HL-60 (cell line): ENCODE results near the gene ARSG.

Source experiments
- DNase-seq, 2 experiments: peaks; one replicate each; pipeline ENCODE4 v3.0.0-alpha.2; 2010 to 2020; ENCODE audit warnings: low read depth in 1 of 2, low spot score in 1 of 2
- H3K27ac ChIP-seq: fragments of 250-450 bp; sonication (Bioruptor Pico); replicated peaks from 2 replicates; pipeline ENCODE4 v1.5.1; 2020; ENCODE audit warnings: mild to moderate bottlenecking, moderate library complexity
- H3K27me3 ChIP-seq: fragments of 250-450 bp; sonication (Bioruptor Pico); 2 replicates; pipeline ENCODE4 v1.5.1; 2021; ENCODE audit warnings: mild to moderate bottlenecking, moderate library complexity; ENCODE audit not compliant: insufficient read depth, poor library complexity, severe bottlenecking
- H3K4me3 ChIP-seq: replicated peaks from 2 replicates; pipeline ENCODE4 v1.5.1; 2011; ENCODE audit warnings: mild to moderate bottlenecking, control low read depth, low read length; ENCODE audit not compliant: insufficient read depth
- GABPA ChIP-seq: IDR thresholded peaks from 2 replicates; pipeline ENCODE4 v1.6.1; 2012; ENCODE audit warnings: low read depth
- POLR2AphosphoS5 ChIP-seq: IDR thresholded peaks from 2 replicates; pipeline ENCODE4 v1.6.1; 2012; ENCODE audit warnings: low read depth
- SPI1 ChIP-seq: IDR thresholded peaks from 2 replicates; pipeline ENCODE4 v1.6.1; 2012; ENCODE audit warnings: low read depth, mild to moderate bottlenecking, borderline replicate concordance
- long read RNA-seq: library from polyadenylated mRNA; unstranded; transcript quantifications from one replicate; pipeline ENCODE4 v2.0.0, GENCODE V29; 2020
- TF ChIP-seq, protein P1 (sequence below): IDR thresholded peaks from one replicate; pipeline ENCODE4 v1.5.1; 2011; ENCODE audit warnings: low read length, control low read depth, inconsistent platforms; ENCODE audit not compliant: insufficient read depth
- TF ChIP-seq, protein P2 (sequence below): IDR thresholded peaks from 2 replicates; pipeline ENCODE4 v1.6.1; 2012; ENCODE audit warnings: low read depth; ENCODE audit not compliant: insufficient replicate concordance

The ARSG gene
- long read RNA-seq, full-length matches to known transcripts: 11 of 64 reads
- long read RNA-seq, partial matches to known transcripts: 9 of 64 reads
- long read RNA-seq, other reads (novel, unspliced or antisense): 44 of 64 reads

DNA sequence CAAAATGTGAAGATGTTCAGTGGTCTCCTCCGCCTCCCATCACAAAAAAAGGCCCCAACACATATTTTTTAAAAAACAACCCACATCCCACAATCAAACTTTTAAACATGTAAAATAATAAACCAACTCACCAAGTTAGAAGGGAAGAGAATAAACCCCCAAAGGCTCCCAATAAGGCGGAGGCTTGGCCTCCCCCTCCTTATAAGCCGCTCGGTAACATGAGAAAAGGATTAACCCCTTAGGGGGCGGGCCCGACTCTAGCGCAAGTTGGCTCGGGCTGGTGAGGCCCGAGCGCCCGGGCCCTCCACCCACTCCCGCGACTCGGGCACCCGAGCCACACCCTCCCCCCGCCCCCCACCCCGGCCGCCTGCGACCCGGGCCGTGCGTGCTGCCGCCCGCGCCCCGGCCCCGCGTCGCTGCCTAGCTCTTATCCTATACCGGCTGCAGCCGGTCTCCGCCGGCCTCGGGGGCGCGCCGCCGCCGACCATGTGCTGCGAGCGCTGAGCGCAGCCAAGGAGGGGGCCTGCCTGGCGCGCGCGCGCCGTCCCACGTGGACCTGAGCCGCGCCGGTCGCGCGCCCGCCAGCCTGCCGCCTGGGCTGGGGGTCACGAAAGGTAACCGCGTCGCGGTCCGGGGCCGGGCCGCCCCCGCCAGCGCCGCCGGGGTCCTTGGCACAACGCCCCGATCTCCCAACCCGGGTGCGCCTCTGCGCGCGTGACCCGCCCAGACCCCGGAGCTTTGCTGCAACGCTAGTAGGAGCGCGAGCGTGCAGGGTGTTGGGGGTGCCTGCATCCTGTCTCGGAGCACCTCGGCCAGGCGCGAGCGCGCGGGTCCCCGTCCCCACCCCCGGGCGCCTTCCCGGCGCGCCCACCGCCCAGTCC lies at the start of gene ARSG, which contains the start of gene SLC16A6:
Gene ARSG, plus strand, starts transcription at position 541 of the 881 bp plus-strand sequence. CDS start 15,999 bp downstream, outside the sequence.
Gene SLC16A6, minus strand, starts transcription at position 173 of the 881 bp plus-strand sequence. CDS start 12,807 bp downstream, outside the sequence.
- Histone ChIP-seq H3K27me3 (no peaks in the 10 kb centered on the region), H3K27ac (peak within 1 kb of the TSS; percentile 90), H3K4me3 (peak within 1 kb of the TSS; percentile 59)
- TF ChIP-seq, protein P1, sequence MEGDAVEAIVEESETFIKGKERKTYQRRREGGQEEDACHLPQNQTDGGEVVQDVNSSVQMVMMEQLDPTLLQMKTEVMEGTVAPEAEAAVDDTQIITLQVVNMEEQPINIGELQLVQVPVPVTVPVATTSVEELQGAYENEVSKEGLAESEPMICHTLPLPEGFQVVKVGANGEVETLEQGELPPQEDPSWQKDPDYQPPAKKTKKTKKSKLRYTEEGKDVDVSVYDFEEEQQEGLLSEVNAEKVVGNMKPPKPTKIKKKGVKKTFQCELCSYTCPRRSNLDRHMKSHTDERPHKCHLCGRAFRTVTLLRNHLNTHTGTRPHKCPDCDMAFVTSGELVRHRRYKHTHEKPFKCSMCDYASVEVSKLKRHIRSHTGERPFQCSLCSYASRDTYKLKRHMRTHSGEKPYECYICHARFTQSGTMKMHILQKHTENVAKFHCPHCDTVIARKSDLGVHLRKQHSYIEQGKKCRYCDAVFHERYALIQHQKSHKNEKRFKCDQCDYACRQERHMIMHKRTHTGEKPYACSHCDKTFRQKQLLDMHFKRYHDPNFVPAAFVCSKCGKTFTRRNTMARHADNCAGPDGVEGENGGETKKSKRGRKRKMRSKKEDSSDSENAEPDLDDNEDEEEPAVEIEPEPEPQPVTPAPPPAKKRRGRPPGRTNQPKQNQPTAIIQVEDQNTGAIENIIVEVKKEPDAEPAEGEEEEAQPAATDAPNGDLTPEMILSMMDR: no peak
- TF ChIP-seq POLR2AphosphoS5: no peak
- TF ChIP-seq SPI1: no peak
- TF ChIP-seq, protein P2, sequence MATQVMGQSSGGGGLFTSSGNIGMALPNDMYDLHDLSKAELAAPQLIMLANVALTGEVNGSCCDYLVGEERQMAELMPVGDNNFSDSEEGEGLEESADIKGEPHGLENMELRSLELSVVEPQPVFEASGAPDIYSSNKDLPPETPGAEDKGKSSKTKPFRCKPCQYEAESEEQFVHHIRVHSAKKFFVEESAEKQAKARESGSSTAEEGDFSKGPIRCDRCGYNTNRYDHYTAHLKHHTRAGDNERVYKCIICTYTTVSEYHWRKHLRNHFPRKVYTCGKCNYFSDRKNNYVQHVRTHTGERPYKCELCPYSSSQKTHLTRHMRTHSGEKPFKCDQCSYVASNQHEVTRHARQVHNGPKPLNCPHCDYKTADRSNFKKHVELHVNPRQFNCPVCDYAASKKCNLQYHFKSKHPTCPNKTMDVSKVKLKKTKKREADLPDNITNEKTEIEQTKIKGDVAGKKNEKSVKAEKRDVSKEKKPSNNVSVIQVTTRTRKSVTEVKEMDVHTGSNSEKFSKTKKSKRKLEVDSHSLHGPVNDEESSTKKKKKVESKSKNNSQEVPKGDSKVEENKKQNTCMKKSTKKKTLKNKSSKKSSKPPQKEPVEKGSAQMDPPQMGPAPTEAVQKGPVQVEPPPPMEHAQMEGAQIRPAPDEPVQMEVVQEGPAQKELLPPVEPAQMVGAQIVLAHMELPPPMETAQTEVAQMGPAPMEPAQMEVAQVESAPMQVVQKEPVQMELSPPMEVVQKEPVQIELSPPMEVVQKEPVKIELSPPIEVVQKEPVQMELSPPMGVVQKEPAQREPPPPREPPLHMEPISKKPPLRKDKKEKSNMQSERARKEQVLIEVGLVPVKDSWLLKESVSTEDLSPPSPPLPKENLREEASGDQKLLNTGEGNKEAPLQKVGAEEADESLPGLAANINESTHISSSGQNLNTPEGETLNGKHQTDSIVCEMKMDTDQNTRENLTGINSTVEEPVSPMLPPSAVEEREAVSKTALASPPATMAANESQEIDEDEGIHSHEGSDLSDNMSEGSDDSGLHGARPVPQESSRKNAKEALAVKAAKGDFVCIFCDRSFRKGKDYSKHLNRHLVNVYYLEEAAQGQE: no peak
- TF ChIP-seq GABPA: no peak
- DNase-seq: peak; percentile 76 to 86

DNA sequence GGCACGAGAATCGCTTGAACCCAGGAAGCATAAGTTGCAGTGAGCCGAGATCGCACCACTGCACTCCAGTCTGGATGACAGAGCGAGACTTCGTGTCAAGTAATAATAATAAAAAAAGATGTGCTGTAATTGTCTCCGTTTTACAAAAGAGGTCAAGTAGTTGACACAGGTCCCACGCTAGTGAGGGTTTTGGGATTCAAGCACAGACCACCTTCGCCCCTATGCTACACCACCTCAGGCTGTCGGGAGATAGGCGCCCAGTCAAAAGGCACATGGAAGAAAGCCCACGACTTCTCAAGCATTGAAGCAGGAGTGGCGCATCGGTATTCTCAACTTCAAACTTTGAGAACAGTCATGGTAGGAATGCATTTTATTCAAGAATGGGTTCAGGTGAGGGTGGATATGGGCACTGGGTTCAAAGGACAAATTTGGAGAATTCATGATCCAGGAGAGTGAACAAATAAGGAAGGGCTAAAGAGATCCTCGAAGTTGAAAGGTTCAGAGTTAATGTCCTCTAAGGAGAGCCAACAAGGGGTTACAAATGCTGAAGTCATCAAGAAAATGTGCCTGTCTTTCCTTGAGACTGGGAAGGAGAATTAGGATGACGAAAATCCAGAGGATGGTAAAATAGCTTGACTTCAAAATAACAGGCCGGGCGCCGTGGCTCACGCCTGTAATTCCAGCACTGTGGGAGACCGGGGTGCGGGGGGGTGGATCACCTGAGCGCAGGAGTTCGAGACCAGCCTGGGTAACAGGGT lies 44.8 kb upstream of the ARSG start:
- Histone ChIP-seq H3K27ac (no peak overlapping the region), H3K27me3 (no peaks in the 10 kb centered on the region), H3K4me3 (no peak overlapping the region)
- no peak for TF ChIP-seq SPI1
- TF ChIP-seq, protein P1: no peak
- TF ChIP-seq, protein P2: no peak
- TF ChIP-seq GABPA: no peak
- no peak for TF ChIP-seq POLR2AphosphoS5
- no peak for DNase-seq

DNA sequence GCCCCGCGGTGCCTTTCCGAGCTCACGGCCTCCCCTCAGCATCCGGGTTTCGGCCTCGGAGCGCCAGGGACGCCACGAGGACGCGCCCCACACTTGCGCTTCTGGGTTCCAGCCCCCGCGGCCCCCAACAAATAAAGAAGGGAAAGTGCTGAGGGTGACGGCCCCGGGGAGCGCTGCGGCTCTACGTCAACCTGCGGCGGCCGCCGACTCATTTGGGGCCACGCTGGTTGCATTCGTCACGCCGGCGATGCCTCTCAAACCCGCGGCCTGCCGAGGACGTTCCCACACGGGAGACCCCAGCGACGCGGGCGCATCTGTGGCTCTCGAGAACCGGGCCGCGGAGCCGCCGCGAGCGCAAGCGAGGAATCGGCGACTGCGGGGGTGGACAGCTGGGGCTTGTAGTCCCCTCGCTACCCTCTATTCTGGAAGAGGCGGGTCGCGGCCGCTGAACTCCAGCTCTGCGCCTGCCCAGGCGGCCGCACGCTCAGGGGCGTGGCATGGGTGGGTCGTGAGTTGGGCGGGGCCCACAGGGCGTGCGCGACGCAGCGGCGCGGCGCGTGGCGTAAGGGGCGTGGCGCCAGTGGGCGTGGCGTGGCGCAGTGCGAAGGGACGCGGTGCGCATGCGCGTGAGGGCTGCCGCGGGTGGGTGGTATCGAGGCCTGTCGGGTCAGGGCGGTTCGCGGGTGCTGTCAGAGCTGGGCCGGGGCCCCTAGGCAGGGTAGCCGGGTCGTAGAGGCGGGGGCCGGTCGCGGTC lies 43.7 kb upstream of the ARSG start, which contains the start of gene AMZ2:
Gene AMZ2, plus strand, starts transcription at position 599 of the 754 bp plus-strand sequence. CDS start 2,145 bp downstream, outside the sequence.
- TF ChIP-seq, protein P1: no peak
- TF ChIP-seq SPI1 (no peak), POLR2AphosphoS5 (peak; percentile 91), GABPA (no peak)
- TF ChIP-seq, protein P2: peak; percentile 50
- peak; percentile 89 to 91 for DNase-seq
- Histone ChIP-seq H3K27ac (peak within 1 kb of the TSS; percentile 87), H3K4me3 (peak within 1 kb of the TSS; percentile 96), H3K27me3 (no peaks in the 10 kb centered on the region)
